Measurements from ENCODE around the gene JMJD1C.
"Not testable (repeated sequence)": the region's sequence is repeated elsewhere in the genome, so short reads cannot be mapped to it uniquely, and the experiment has no call there.

JMJD1C gene

DNA sequence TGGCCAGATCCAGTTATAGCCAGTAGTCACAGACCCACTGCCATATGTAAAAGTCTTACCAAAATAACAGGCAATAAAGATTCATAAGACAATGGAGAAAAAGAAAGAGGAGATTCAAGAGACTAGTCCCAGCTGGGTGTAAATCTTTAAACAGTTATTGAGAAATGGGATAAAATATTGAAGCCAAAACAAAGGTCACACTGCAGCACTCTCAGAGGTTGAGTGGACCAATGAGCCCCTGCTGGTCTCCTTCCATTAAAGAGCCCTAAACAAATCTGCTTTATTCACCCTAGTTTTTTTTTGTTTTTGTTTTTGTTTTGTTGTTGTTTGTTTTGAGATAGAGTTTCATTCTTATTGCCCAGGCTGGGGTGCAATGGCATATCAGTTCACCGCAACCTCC lies 98.8 kb downstream of the JMJD1C start:
- no peak for DNase-seq

DNA sequence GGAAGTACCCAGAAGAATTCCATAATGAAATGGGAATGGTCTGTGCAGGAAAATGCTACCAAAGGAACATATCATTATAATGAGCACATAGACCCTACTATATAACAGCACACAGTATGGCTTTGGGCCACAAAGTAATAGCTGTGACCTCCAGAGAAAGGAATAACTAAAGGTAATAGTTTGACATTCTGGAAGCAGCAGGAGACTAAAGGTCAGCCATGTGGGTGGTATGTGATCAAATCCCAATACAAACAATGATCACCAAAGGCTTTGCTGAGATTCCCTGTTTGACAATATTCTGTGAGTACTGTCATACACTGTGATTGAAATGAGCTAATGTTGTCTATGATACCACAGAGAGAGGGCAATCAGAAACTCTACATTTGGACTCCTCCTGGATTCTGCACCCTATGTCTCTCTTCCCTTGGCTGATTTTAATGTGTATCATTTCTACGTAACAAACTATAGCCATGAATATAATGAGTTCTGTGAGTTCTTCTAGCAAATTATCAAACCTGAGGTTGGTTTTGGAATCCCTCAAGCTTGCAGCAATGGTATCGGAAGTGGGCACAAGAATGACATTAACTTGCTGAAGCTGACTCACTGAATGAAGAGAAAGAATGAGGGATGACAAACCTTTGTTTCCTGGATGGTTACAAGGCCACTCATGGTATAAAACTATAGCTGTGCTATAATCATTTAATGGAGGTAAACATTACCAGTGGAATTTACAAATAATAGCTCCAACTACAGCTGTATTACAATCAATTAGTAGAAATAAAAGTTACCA lies 99.6 kb downstream of the JMJD1C start:
- no peak for DNase-seq

DNA sequence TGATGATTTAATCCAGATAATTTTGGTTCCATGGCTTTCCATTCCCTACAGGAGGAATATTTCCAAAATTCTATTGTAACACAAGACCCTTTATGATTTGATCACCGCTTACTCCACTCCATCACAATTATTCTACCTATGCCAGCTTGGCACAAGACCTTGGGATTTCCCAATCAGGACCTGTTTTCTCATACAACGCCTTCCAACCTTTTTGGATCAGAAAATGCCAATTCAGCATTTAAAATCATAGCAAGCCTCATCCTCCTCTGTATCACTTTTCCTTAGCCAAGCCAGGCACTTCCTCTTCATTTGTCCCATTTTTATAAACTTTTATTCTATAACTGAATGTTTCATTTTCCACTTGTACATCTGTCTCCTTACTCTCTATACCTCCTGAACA lies 100.9 kb downstream of the JMJD1C start:
- DNase-seq, result no peak

DNA sequence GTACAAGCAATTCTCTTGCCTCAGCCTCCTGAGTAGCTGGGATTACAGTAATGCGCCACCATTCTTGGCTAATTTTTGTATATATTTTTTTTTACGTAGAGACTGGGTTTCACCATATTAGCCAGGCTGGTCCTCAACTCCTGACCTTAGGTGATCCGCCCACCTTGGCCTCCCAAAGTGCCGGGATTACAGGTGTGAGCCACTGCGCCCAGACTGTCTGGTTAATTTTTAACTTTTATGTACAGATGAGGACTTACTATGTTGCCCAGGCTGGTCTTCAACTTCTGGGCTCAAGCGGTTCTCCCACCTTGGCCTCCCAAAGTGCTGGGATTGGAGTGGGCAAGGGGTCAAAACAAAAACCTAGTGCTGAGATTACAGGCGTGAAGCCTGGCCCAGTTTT lies 101.8 kb downstream of the JMJD1C start:
- DNase-seq, result no peak

DNA sequence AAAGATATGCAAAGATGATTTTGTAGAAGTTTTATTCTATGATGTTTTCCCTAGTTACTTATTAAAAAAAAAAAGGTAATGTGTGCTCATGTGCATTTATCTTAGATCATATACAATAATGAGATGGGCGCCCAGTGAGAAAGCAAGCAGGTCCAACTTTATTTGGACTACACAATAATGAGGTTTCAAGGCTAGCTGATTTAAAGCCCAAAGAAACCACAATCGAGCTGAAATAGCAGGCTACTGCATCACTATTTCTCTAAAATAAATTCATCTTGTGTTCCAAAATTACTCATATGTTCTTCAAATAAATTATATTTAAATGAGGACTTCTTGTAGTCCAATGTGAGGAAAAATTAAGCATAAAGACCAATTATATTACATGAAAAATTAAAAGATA lies 110.1 kb downstream of the JMJD1C start:
- DNase-seq, result no peak

DNA sequence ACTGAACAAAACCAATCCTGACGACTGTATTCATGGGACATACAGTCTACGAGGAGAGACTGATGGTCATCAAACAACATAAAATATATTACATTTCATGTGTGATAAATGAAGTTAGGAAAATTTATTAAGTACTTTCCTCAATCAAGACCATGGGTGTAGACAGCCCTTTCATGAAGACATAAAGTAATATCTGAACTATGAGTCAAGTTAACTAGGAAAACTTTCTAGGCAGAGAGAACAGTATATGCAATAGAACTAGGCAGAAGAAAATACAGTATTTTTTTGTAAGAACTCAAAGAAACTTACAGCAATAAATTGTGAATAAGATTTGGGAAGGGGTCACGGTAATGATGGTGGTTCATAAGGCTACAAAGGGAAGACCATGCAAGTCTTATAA lies 112.8 kb downstream of the JMJD1C start:
- no peak for DNase-seq

DNA sequence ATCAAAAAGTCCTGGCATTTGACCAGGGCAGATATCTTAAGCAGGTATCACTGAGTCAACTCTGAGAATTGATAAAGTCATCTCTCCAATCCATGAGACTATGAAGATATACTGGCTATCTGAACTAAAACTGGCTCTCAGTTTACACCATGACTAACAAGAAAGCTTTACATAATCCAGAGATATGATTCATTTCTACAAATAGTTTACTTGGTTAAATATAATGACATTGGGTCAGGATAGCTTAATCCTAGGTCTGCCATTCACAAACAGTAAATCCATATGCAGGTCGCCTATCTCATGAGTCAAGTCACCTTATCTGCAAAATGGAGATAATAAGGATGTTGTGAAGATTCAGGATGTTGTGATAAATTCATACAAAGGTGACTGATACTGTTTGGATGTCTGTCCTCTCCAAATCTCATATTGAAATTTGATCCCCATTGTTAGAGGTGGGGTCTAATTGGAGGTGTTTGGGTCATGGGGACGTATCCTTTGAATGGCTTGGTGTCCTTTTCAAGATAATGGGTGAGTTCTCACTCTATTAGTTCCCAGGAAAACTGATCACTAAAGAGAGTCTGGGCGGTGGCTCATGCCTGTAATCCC lies 117.4 kb downstream of the JMJD1C start:
- DNase-seq, result no peak

DNA sequence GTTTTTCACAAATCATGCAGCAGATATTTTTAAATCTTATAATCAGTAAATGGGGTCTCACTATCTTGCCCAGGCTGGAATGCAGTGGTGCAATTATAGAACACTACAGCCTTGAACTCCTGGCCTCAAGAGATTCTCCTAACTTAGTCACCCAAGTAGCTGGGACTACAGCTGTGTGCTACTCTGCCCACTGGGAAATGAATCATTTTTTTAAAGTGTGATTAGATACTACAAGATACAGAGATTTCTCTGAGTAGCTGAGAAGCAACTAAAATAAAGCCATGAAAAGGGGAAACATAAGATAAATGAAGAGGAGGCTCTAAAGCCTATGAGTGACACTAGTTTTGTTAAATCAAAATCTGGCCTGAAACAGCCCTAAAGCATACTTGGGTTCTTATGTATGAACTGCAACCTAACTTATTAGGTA lies 119.7 kb downstream of the JMJD1C start:
- DNase-seq, result no peak

DNA sequence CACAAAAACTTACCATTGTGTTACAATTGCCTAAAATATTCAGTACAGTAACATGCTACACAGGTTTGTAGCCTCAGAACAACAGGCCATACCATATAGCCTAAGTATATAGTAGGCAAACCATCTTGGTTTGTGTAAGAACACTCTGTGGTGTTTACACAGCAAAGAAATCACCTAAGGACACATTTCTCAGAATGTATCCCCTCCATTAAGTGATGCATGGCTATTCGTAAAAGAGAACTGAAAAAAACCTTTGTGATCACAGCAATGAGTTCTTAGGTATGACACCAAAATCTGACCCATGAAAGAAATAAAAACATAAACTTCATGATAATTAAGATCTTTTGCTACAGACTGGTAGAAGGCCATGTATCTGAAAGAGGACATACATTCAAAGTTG lies 121.5 kb downstream of the JMJD1C start:
- no peak for DNase-seq

DNA sequence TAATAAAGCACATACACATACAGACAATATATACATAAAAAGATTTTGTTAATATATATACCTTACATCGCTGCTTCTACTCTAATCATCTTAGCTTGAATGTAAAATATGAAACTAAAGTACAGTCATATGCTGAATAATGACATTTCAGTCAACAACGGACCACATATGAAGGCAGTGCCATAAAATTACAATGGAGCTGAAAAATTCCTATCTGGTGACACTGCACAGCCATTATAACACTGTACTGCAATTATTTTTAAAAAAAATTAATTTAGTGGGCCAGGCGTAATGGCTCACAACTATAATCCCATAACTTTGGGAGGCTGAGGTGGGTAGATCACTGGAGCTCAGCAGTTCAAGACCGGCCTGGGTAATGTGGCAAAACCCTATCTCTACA lies 122.3 kb downstream of the JMJD1C start:
- DNase-seq, result no peak

DNA sequence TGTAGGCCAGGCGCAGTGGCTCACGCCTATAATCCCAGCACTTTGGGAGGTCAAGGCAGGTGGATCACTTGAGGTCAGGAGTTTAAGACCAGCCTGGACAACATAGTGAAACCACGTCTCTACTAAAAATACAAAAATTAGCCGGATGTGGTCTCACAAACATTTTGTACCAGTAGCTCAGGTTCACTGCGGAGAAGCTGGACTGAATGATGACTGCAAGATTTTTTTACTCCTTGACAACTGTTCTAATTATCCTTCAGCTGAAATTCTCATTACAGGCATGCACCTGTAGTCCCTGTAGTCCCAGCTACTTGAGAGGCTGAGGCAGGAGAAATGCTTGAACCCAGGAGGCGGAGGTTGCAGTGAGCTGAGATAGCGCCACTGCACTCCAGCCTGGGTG lies 126.1 kb downstream of the JMJD1C start:
- not testable (repeated sequence) for DNase-seq

DNA sequence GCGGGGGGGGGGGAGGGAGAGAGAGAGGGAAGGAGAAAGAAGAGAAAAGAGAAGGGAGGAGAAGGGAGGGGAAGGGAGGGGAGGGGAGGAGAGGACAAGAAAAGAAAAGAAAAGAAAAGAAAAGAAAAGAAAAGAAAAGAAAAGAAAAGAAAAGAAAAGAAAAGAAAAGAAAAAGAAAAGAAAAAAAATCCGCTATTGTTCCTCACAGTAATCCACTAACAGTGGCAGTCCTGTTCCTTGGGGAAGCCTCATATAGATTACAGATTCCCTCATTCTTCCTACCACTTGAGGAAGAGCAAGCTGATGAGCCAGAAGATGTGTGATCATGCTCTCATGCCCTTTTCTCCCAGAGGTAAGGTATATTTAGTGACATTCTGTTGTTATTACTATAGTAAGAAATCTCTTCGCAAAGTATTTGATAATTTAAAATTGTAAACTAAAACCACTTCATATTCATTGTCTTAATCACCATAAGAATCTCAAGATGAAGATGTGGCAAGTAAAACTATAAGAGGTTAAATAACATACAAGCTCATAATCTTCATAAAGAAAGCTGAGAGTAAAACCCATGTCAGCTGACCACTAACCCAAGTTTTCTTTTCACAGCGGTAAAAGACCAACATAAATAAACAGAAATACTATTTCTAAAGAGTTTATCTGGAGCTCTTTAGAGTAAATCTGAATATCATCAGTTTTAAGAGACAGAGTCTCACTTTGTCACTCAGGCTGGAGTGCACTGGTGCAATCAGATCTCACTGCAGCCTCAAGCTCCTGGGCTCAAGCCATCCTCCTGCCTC lies 128.1 kb downstream of the JMJD1C start:
- no peak for DNase-seq

DNA sequence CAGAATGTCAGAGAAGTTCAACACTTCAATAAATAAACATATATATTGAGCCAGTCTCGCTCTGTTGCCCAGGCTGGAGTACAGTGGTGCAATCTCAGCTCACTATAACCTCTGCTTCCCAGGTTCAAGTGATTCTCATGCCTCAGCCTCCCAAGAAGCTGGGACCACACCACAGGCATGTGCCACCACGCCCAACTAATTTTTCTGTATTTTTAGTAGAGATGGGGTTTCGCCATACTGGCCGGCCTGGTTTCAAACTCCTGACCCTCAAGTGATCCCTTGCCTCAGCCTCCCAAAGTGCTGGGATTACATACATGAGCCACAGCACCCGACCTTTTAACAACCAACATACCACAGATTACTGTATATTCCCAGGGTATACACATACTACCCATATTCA lies 134.2 kb downstream of the JMJD1C start:
- DNase-seq, result no peak

DNA sequence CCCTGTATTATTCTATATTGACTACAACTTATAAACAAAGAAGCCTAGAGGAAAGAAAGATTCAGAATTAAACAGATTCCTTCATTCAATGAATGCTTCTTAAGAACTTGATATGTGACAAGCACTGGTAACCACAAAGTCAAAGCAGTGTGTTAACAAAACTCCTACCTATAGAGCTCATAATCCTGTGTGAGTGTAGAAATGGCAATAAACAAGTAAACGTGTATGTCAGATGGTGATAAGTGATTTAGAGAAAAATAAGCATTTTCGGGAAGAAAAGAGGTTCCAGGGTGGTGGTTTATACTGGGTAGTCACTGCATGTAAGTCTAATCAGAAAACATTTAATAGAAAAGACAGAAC lies 141.3 kb downstream of the JMJD1C start:
- DNase-seq, result no peak

DNA sequence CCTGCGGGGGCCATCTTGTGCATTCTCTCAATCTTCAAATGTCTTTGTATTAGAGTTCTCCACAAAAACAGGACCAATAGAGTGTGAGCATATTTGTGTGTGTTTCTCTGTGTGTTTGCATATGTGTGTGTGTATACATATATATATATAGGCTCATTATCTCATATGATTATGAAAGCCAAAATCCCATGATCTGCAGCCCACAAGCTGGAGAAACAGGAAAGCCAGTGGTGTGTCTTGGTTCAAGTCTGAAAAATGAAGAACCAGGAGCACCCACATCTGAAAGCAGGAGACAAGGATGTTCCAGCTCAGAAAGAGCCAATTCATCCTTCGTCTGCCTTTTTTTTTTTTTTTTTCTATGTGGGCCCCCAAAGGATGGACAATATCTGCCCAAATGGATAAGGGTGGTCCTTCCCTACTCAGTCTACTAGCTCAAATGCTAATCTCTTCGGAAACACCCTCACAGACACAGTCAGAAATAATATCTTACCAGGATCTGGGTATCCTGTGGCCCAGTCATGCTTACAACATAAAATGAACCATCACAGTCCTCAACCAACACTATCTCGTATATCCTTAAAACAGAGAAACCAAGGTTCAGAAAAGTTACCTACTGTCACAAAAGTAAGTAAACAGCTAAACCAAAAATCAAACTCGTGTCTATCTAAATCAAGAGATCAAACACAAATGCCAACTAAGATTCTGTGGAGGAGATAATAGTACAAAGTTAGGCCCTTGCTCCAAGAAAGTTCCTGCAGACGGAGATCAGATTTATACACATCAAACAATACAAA lies 141.9 kb downstream of the JMJD1C start:
- no peak for DNase-seq

DNA sequence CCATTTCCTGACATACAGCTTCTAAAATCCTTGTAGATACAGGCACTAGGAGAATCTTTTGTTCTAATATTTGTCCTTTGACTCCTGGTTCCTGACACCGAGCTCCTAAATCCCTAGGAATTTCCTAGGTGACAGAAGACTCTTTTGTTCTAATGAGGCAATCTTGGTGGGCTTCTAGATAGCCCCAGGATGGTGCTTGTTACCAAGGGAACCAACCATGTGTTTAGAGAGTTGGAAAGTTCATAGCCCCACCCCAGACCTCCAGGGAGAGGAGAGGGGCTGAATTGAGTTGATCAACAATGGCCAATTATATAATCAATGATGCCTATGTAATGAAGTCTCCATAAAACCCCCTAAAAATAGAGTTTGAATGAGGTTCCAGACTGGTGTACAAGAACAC lies 145.1 kb downstream of the JMJD1C start:
- no peak for DNase-seq

DNA sequence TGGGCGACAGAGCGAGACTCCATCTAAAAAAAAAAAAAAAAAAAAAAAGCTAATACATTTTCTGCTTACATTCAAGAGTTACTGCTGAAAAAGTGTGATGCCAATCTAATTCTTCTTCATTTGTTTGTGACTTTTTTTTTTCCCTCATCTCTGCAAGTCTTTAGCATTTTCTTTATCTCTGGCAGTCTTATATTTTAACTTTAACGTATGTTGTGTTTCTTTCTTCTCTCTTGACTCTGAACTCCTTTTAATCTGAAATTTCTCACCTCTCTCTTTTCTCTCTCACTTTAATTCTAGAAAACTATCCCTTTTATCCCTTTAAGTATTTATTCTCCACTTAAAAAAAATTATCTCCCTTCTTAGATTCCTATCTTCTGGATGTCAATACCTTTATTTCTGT lies 146.5 kb downstream of the JMJD1C start:
- no peak for DNase-seq

DNA sequence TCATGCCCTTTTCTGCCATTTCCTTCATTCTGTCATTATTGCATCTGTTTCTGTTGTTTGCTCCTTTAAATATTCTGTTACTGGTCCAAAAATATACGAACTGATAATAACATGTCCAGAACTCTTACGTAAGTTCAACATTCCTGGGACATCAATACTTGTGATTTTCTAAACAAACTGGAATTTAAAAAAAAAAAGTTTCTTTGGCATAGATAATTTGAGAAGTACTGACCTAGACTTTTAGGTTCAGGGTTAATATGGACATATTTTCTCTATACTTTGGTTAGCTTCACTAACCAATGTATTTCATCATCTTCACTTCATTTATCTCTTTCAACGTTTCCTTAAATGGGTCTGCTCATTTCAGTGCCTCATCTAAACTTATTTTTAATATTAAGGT lies 147.3 kb downstream of the JMJD1C start:
- DNase-seq, result no peak

DNA sequence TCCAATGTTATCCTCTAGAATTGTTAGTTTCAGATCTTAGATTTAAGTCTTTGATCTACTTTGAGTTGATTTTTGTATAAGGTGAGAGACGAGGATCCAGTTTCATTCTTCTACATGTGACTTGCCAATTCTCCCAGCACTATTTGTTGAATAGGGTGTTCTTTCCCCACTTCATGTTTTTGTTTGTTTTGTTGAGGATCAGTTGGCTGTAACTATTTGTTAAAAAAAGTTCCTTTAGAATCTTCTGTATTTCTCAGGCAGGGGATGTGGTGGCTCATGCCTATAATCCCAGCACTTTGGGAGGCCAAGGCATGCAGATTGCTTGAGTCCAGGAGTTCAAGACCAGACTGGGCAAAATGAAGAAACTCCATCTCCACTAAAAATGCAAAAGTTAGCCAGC lies 151.8 kb downstream of the JMJD1C start:
- no peak for DNase-seq

DNA sequence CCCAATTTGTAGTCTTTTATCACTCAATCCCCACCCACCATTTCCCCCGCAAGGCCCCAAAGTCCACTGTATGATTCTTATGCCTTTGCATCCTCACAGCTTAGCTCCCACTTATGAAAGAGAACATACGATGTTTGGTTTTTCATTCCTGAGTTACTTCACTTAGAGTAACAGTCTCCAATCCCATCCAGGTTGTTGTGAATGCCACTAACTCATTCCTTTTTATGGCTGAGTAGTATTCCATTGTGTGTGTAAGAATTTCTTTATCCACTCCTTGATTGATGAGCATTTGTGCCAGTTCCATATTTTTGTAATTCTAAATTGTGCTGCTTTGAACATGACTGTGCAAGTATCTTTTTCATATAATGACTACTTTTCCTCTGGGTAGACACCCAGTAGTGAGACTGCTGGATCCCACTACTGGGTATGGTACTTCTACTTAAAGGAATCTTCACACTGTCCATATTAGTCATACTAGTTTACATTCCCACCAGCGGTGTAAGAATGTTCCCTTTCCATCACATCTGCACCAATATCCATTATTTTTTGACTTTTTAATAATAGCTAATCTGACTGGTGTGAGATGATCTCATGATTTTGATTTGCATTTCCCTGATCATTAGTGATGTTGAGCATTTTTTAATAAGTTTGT lies 152.6 kb downstream of the JMJD1C start:
- no peak for DNase-seq

DNA sequence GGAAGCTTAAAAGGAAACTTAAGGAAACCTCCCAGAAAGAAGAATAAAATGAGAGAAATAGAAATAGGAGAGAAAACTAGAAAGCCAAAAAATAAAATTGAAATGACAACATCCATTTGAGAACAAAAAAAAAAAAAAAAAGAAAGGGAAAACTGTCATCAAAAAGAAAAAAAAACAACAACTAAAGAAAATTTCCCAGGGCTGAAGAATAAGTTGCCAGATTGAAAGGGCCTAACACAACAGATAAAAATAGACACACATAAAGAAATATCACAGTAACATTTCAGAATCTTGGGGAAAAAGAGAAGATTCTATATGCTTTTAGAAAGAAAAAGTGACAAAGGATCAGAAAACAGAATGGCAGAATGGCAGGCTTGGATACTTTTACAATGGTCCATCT lies 157.1 kb downstream of the JMJD1C start:
- no peak for DNase-seq
